Stimulated activated effector memory CD8-positive, alpha-beta T cell treated with anti-CD3 and anti-CD28 coated beads, Interleukin-12 subunit alpha, Interleukin-12 subunit beta, amount 100 ng/mL, for 72 hours (primary cell): Measurements from ENCODE around the gene TM9SF3.

Experiments
- ATAC-seq: fragments of 150-1000 bp; cut with Tn5 transposase; 2 replicates; pipeline ENCODE4 v1.10.0; 2021
- DNase-seq, 2 donors: peaks; one replicate each; pipeline ENCODE4 v3.0.0; 2021 to 2022; ENCODE audit warnings: low spot score in 2 of 2
- H3K27ac Mint-ChIP-seq: one replicate; pipeline ENCODE4 v1.8.0; 2022; ENCODE audit warnings: mild to moderate bottlenecking, mixed read lengths
- H3K36me3 Mint-ChIP-seq: one replicate; pipeline ENCODE4 v1.8.0; 2022; ENCODE audit warnings: mild to moderate bottlenecking, mixed read lengths
- H3K4me1 Mint-ChIP-seq: one replicate; pipeline ENCODE4 v1.8.0; 2022; ENCODE audit warnings: mixed read lengths
- H3K4me3 Mint-ChIP-seq: one replicate; pipeline ENCODE4 v1.8.0; 2022; ENCODE audit warnings: mild to moderate bottlenecking, mixed read lengths
- H3K9me3 Mint-ChIP-seq: one replicate; pipeline ENCODE4 v1.8.0; 2022; ENCODE audit warnings: mixed read lengths

TM9SF3 gene

GRCh38 chr10:96586419-96587263, at the start of gene TM9SF3:
Gene TM9SF3 (minus strand): TSS chr10:96587012. CDS start chr10:96586835, 177 bp downstream.
- ATAC-seq (peak; percentile 85), DNase-seq (peak; percentile 75 to 90)
- Mint-ChIP-seq H3K9me3 (no peaks in the 10 kb centered on the region), H3K4me1 (peaks cover 36% of the 10 kb centered on the region), H3K36me3 (peaks cover 28% of the 10 kb centered on the region), H3K27ac (no peak within 1 kb of the TSS), H3K4me3 (no peak within 1 kb of the TSS)

GRCh38 chr10:96636551-96636950, 49.7 kb upstream of the TM9SF3 start:
- Mint-ChIP-seq H3K4me1 (no peaks in the 10 kb centered on the region), H3K4me3 (no peak overlapping the region), H3K36me3 (peaks cover 50% of the 10 kb centered on the region), H3K27ac (peak overlapping the region; percentile 77), H3K9me3 (no peaks in the 10 kb centered on the region)
- DNase-seq (no peak), ATAC-seq (no peak)

- no peak overlapping the region for H3K4me3 Mint-ChIP-seq
- no peaks in the 10 kb centered on the region for H3K4me1 Mint-ChIP-seq
- ATAC-seq (no peak), DNase-seq (no peak)
- H3K27ac Mint-ChIP-seq, result no peak overlapping the region
- no peaks in the 10 kb centered on the region for H3K9me3 Mint-ChIP-seq
- H3K36me3 Mint-ChIP-seq, result peaks cover 57% of the 10 kb centered on the region
Observed at GRCh38 chr10:96632974-96633710, 46.3 kb upstream of the TM9SF3 start.

GRCh38 chr10:96627292-96627691, 40.5 kb upstream of the TM9SF3 start:
- Mint-ChIP-seq H3K27ac (no peak overlapping the region), H3K36me3 (peaks cover 78% of the 10 kb centered on the region)
- no peak for ATAC-seq

GRCh38 chr10:96626795-96627194, 40.0 kb upstream of the TM9SF3 start:
- H3K27ac Mint-ChIP-seq, result no peak overlapping the region
- DNase-seq, result no peak

More at GRCh38 chr10:96627292-96627691, 40.5 kb upstream of the TM9SF3 start:
- no peaks in the 10 kb centered on the region for H3K9me3 Mint-ChIP-seq
- no peak for DNase-seq
- H3K4me1 Mint-ChIP-seq, result no peaks in the 10 kb centered on the region
- no peak overlapping the region for H3K4me3 Mint-ChIP-seq

GRCh38 chr10:96625173-96625572, 38.4 kb upstream of the TM9SF3 start:
- no peak overlapping the region for H3K27ac Mint-ChIP-seq

More at GRCh38 chr10:96626795-96627194, 40.0 kb upstream of the TM9SF3 start:
- Mint-ChIP-seq H3K36me3 (peaks cover 73% of the 10 kb centered on the region), H3K4me3 (no peak overlapping the region), H3K9me3 (no peaks in the 10 kb centered on the region), H3K4me1 (no peaks in the 10 kb centered on the region)
- ATAC-seq, result peak; percentile 55

GRCh38 chr10:96622013-96622787, 35.4 kb upstream of the TM9SF3 start:
- H3K9me3 Mint-ChIP-seq, result no peaks in the 10 kb centered on the region
- no peak overlapping the region for H3K4me3 Mint-ChIP-seq
- no peaks in the 10 kb centered on the region for H3K4me1 Mint-ChIP-seq
- H3K27ac Mint-ChIP-seq, result no peak overlapping the region
- no peak for DNase-seq
- peaks cover 60% of the 10 kb centered on the region for H3K36me3 Mint-ChIP-seq
- no peak for ATAC-seq

More at GRCh38 chr10:96625173-96625572, 38.4 kb upstream of the TM9SF3 start:
- ATAC-seq (no peak), DNase-seq (no peak)
- Mint-ChIP-seq H3K9me3 (no peaks in the 10 kb centered on the region), H3K4me1 (no peaks in the 10 kb centered on the region), H3K36me3 (peaks cover 67% of the 10 kb centered on the region), H3K4me3 (no peak overlapping the region)

GRCh38 chr10:96619796-96620773, 33.3 kb upstream of the TM9SF3 start:
- no peak overlapping the region for H3K4me3 Mint-ChIP-seq
- no peaks in the 10 kb centered on the region for H3K9me3 Mint-ChIP-seq
- H3K36me3 Mint-ChIP-seq, result peaks cover 60% of the 10 kb centered on the region
- H3K4me1 Mint-ChIP-seq, result peaks cover 5% of the 10 kb centered on the region
- H3K27ac Mint-ChIP-seq, result peak overlapping the region; percentile 65
- ATAC-seq (no peak), DNase-seq (no peak)

GRCh38 chr10:96619120-96619519, 32.3 kb upstream of the TM9SF3 start:
- Mint-ChIP-seq H3K9me3 (no peaks in the 10 kb centered on the region), H3K27ac (peak overlapping the region; percentile 65), H3K36me3 (peaks cover 67% of the 10 kb centered on the region), H3K4me1 (peaks cover 13% of the 10 kb centered on the region), H3K4me3 (no peak overlapping the region)
- DNase-seq (no peak), ATAC-seq (no peak)

GRCh38 chr10:96618653-96619052, 31.8 kb upstream of the TM9SF3 start:
- peaks cover 66% of the 10 kb centered on the region for H3K36me3 Mint-ChIP-seq
- no peak for ATAC-seq

GRCh38 chr10:96616961-96617360, 30.1 kb upstream of the TM9SF3 start:
- peak overlapping the region; percentile 15 for H3K27ac Mint-ChIP-seq
- no peak overlapping the region for H3K4me3 Mint-ChIP-seq
- peaks cover 13% of the 10 kb centered on the region for H3K4me1 Mint-ChIP-seq
- H3K9me3 Mint-ChIP-seq, result no peaks in the 10 kb centered on the region
- peaks cover 69% of the 10 kb centered on the region for H3K36me3 Mint-ChIP-seq
- DNase-seq (no peak), ATAC-seq (no peak)

More at GRCh38 chr10:96618653-96619052, 31.8 kb upstream of the TM9SF3 start:
- no peak for DNase-seq
- Mint-ChIP-seq H3K27ac (peak overlapping the region; percentile 15), H3K4me3 (no peak overlapping the region), H3K9me3 (no peaks in the 10 kb centered on the region), H3K4me1 (peaks cover 13% of the 10 kb centered on the region)

- no peak for DNase-seq
Observed at GRCh38 chr10:96614515-96614914, 27.7 kb upstream of the TM9SF3 start.

GRCh38 chr10:96613576-96613975, 26.8 kb upstream of the TM9SF3 start:
- no peak for ATAC-seq
- Mint-ChIP-seq H3K27ac (no peak overlapping the region), H3K4me3 (no peak overlapping the region), H3K4me1 (peaks cover 20% of the 10 kb centered on the region), H3K9me3 (no peaks in the 10 kb centered on the region), H3K36me3 (peaks cover 84% of the 10 kb centered on the region)
- DNase-seq, result no peak

More at GRCh38 chr10:96614515-96614914, 27.7 kb upstream of the TM9SF3 start:
- no peak overlapping the region for H3K4me3 Mint-ChIP-seq
- H3K4me1 Mint-ChIP-seq, result peaks cover 20% of the 10 kb centered on the region
- peak overlapping the region; percentile 11 for H3K27ac Mint-ChIP-seq
- peak; percentile 46 for ATAC-seq
- H3K9me3 Mint-ChIP-seq, result no peaks in the 10 kb centered on the region
- peaks cover 77% of the 10 kb centered on the region for H3K36me3 Mint-ChIP-seq
